Type B pancreatic cell (in vitro differentiated cells): ENCODE data around the gene ALDH1A1. TPM values are rescaled to one million over a fixed set of nuclear protein-coding genes. Genes with fewer than 3 reads are reported as not detected.

Experiments used
- DNase-seq: peaks from one replicate; pipeline ENCODE4 v3.0.0; 2021; ENCODE audit warnings: mixed read lengths; ENCODE audit not compliant: unreplicated experiment; ENCODE audit errors: extremely low spot score
- H3K27ac Mint-ChIP-seq: 2 replicates; pipeline ENCODE4 v1.8.0; 2021; ENCODE audit warnings: mild to moderate bottlenecking, mixed read lengths
- H3K27me3 Mint-ChIP-seq: 2 replicates; pipeline ENCODE4 v1.8.0; 2021; ENCODE audit warnings: mixed read lengths
- H3K36me3 Mint-ChIP-seq: 2 replicates; pipeline ENCODE4 v1.8.0; 2021; ENCODE audit warnings: mixed read lengths
- H3K4me1 Mint-ChIP-seq: one replicate; pipeline ENCODE4 v1.8.0; 2021; ENCODE audit warnings: mixed read lengths; ENCODE audit not compliant: unreplicated experiment
- H3K4me3 Mint-ChIP-seq: 2 replicates; pipeline ENCODE4 v1.8.0; 2021; ENCODE audit warnings: mild to moderate bottlenecking, mixed read lengths
- H3K9me3 Mint-ChIP-seq: 2 replicates; pipeline ENCODE4 v1.8.0; 2021; ENCODE audit warnings: mixed read lengths
- CTCF ChIP-seq: fragments of 200-600 bp; sonication (generic); conservative IDR thresholded peaks from 2 replicates; pipeline ENCODE4 v1.5.0; 2021; ENCODE audit warnings: antibody characterized with exemption, mild to moderate bottlenecking
- total RNA-seq: library from RNA; stranded (reverse); gene quantifications from 2 replicates; pipeline ENCODE4 v1.2.1, GENCODE V29; 2021; ENCODE audit warnings: low replicate concordance

The ALDH1A1 gene
- total RNA-seq, 1 donor from 2014 or later, result 242 TPM

- Mint-ChIP-seq H3K4me3 (no peak overlapping the region), H3K36me3 (peaks cover 3% of the 10 kb centered on the region), H3K27ac (no peak overlapping the region), H3K9me3 (no peaks in the 10 kb centered on the region), H3K4me1 (no peaks in the 10 kb centered on the region), H3K27me3 (no peaks in the 10 kb centered on the region)
- DNase-seq, result no peak
- no peak for TF ChIP-seq CTCF
Measured at GRCh38 chr9:72924154-72924790, 28.6 kb downstream of the ALDH1A1 start.

GRCh38 chr9:72923077-72923476 is 29.8 kb downstream of the ALDH1A1 start:
- no peaks in the 10 kb centered on the region for H3K27me3 Mint-ChIP-seq
- no peak overlapping the region for H3K27ac Mint-ChIP-seq
- H3K9me3 Mint-ChIP-seq, result no peaks in the 10 kb centered on the region
- peaks cover 3% of the 10 kb centered on the region for H3K36me3 Mint-ChIP-seq
- H3K4me3 Mint-ChIP-seq, result no peak overlapping the region
- DNase-seq, result no peak
- H3K4me1 Mint-ChIP-seq, result no peaks in the 10 kb centered on the region
- TF ChIP-seq CTCF, result no peak

- Mint-ChIP-seq H3K36me3 (peaks cover 3% of the 10 kb centered on the region), H3K9me3 (no peaks in the 10 kb centered on the region), H3K27me3 (no peaks in the 10 kb centered on the region), H3K4me1 (no peaks in the 10 kb centered on the region), H3K4me3 (no peak overlapping the region), H3K27ac (no peak overlapping the region)
- no peak for TF ChIP-seq CTCF
- DNase-seq, result no peak
Measured at GRCh38 chr9:72921888-72922654, 30.8 kb downstream of the ALDH1A1 start.

GRCh38 chr9:72919246-72919945 is 33.5 kb downstream of the ALDH1A1 start:
- TF ChIP-seq CTCF, result no peak
- Mint-ChIP-seq H3K27ac (no peak overlapping the region), H3K27me3 (no peaks in the 10 kb centered on the region), H3K4me3 (no peak overlapping the region), H3K9me3 (no peaks in the 10 kb centered on the region), H3K36me3 (peaks cover 7% of the 10 kb centered on the region), H3K4me1 (no peaks in the 10 kb centered on the region)
- DNase-seq, result no peak

GRCh38 chr9:72917892-72918509 is 34.9 kb downstream of the ALDH1A1 start:
- no peak overlapping the region for H3K4me3 Mint-ChIP-seq
- no peak for TF ChIP-seq CTCF
- H3K27me3 Mint-ChIP-seq, result no peaks in the 10 kb centered on the region
- no peaks in the 10 kb centered on the region for H3K4me1 Mint-ChIP-seq
- H3K36me3 Mint-ChIP-seq, result peaks cover 7% of the 10 kb centered on the region
- DNase-seq, result no peak
- no peaks in the 10 kb centered on the region for H3K9me3 Mint-ChIP-seq
- no peak overlapping the region for H3K27ac Mint-ChIP-seq
